ENCODE measurements around the gene TPH2.

TPH2 gene

GRCh38 chr12:72054511-72054910 lies 115.9 kb downstream of the TPH2 start:
- Histone ChIP-seq H3K4me2 (ENCODE audit: insufficient read depth, low read length) (no peak overlapping the region), H3K9me3 (ENCODE audit: insufficient read depth, low read length, severe bottlenecking) (no peaks in the 10 kb centered on the region), H3K79me2 (ENCODE audit: insufficient read depth, low read length) (no peaks in the 10 kb centered on the region), H3K4me1 (ENCODE audit: insufficient read depth, low read length) (no peaks in the 10 kb centered on the region), H4K20me1 (ENCODE audit: insufficient read depth, low read length) (no peaks in the 10 kb centered on the region), H3K36me3 (ENCODE audit: insufficient read depth, low read length) (no peaks in the 10 kb centered on the region), H3K9ac (ENCODE audit: low read depth, low read length) (no peak overlapping the region), H3K27ac (ENCODE audit: low read length) (no peak overlapping the region), H3K4me3 (ENCODE audit: low read depth in 1 of 2, low read length in 2 of 2) (no peak overlapping the region), H2AFZ (ENCODE audit: low read depth, low read length) (no peak overlapping the region), H3K27me3 (ENCODE audit: insufficient read depth, low read length, poor library complexity) (peaks cover 3% of the 10 kb centered on the region)
- no peak for TF ChIP-seq EZH2 (IDR thresholded peaks at IDR 0.05; ENCODE audit: borderline replicate concordance, low read depth, low read length, severe bottlenecking)
- TF ChIP-seq CTCF (IDR thresholded peaks at IDR 0.05; ENCODE audit: borderline replicate concordance, extremely low read depth, low read length, poor library complexity, severe bottlenecking), result no peak
- ATAC-seq (ENCODE audit: insufficient read depth, low read depth) (no peak), DNase-seq (no peak)

- Histone ChIP-seq H3K4me3 (ENCODE audit: low read depth in 1 of 2, low read length in 2 of 2) (no peak overlapping the region), H4K20me1 (ENCODE audit: insufficient read depth, low read length) (no peaks in the 10 kb centered on the region), H3K27me3 (ENCODE audit: insufficient read depth, low read length, poor library complexity) (peaks cover 3% of the 10 kb centered on the region), H2AFZ (ENCODE audit: low read depth, low read length) (no peak overlapping the region), H3K4me2 (ENCODE audit: insufficient read depth, low read length) (no peak overlapping the region), H3K4me1 (ENCODE audit: insufficient read depth, low read length) (no peaks in the 10 kb centered on the region), H3K27ac (ENCODE audit: low read length) (no peak overlapping the region), H3K9me3 (ENCODE audit: insufficient read depth, low read length, severe bottlenecking) (no peaks in the 10 kb centered on the region), H3K79me2 (ENCODE audit: insufficient read depth, low read length) (no peaks in the 10 kb centered on the region), H3K36me3 (ENCODE audit: insufficient read depth, low read length) (no peaks in the 10 kb centered on the region), H3K9ac (ENCODE audit: low read depth, low read length) (no peak overlapping the region)
- DNase-seq (no peak), ATAC-seq (ENCODE audit: insufficient read depth, low read depth) (no peak)
- TF ChIP-seq CTCF (IDR thresholded peaks at IDR 0.05; ENCODE audit: borderline replicate concordance, extremely low read depth, low read length, poor library complexity, severe bottlenecking) (no peak), EZH2 (IDR thresholded peaks at IDR 0.05; ENCODE audit: borderline replicate concordance, low read depth, low read length, severe bottlenecking) (no peak)
These were observed 118.8 kb downstream of the TPH2 start for GRCh38 chr12:72057330-72057914.

GRCh38 chr12:72063073-72063472 lies 124.4 kb downstream of the TPH2 start:
- Histone ChIP-seq H3K4me1 (ENCODE audit: insufficient read depth, low read length) (no peaks in the 10 kb centered on the region), H3K79me2 (ENCODE audit: insufficient read depth, low read length) (no peaks in the 10 kb centered on the region), H4K20me1 (ENCODE audit: insufficient read depth, low read length) (no peaks in the 10 kb centered on the region), H3K9me3 (ENCODE audit: insufficient read depth, low read length, severe bottlenecking) (no peaks in the 10 kb centered on the region), H3K9ac (ENCODE audit: low read depth, low read length) (no peak overlapping the region), H3K27me3 (ENCODE audit: insufficient read depth, low read length, poor library complexity) (no peaks in the 10 kb centered on the region), H3K4me3 (ENCODE audit: low read depth in 1 of 2, low read length in 2 of 2) (no peak overlapping the region), H2AFZ (ENCODE audit: low read depth, low read length) (no peak overlapping the region), H3K27ac (ENCODE audit: low read length) (no peak overlapping the region), H3K36me3 (ENCODE audit: insufficient read depth, low read length) (no peaks in the 10 kb centered on the region), H3K4me2 (ENCODE audit: insufficient read depth, low read length) (no peak overlapping the region)
- no peak for ATAC-seq (ENCODE audit: insufficient read depth, low read depth)
- DNase-seq, result no peak
- TF ChIP-seq CTCF (IDR thresholded peaks at IDR 0.05; ENCODE audit: borderline replicate concordance, extremely low read depth, low read length, poor library complexity, severe bottlenecking) (no peak), EZH2 (IDR thresholded peaks at IDR 0.05; ENCODE audit: borderline replicate concordance, low read depth, low read length, severe bottlenecking) (no peak)

GRCh38 chr12:72071030-72071429 lies 132.4 kb downstream of the TPH2 start:
- Histone ChIP-seq H3K27me3 (ENCODE audit: insufficient read depth, low read length, poor library complexity) (no peaks in the 10 kb centered on the region), H3K9me3 (ENCODE audit: insufficient read depth, low read length, severe bottlenecking) (peaks cover 4% of the 10 kb centered on the region), H3K9ac (ENCODE audit: low read depth, low read length) (no peak overlapping the region), H2AFZ (ENCODE audit: low read depth, low read length) (no peak overlapping the region), H3K36me3 (ENCODE audit: insufficient read depth, low read length) (no peaks in the 10 kb centered on the region), H3K4me2 (ENCODE audit: insufficient read depth, low read length) (no peak overlapping the region), H3K27ac (ENCODE audit: low read length) (no peak overlapping the region), H3K4me1 (ENCODE audit: insufficient read depth, low read length) (no peaks in the 10 kb centered on the region), H3K4me3 (ENCODE audit: low read depth in 1 of 2, low read length in 2 of 2) (no peak overlapping the region), H4K20me1 (ENCODE audit: insufficient read depth, low read length) (no peaks in the 10 kb centered on the region), H3K79me2 (ENCODE audit: insufficient read depth, low read length) (no peaks in the 10 kb centered on the region)
- DNase-seq, result no peak
- ATAC-seq (ENCODE audit: insufficient read depth, low read depth), result no peak
- TF ChIP-seq EZH2 (IDR thresholded peaks at IDR 0.05; ENCODE audit: borderline replicate concordance, low read depth, low read length, severe bottlenecking) (no peak), CTCF (IDR thresholded peaks at IDR 0.05; ENCODE audit: borderline replicate concordance, extremely low read depth, low read length, poor library complexity, severe bottlenecking) (no peak)

Measured in DND-41 (cell line).